Liver (tissue), 9 donors: ENCODE results near the gene UNC79. TPM values are rescaled to one million over a fixed set of nuclear protein-coding genes. Genes with fewer than 3 reads are reported as not detected.

Source experiments
- DNase-seq: peaks from one replicate; pipeline ENCODE4 v3.0.0-alpha.2; 2017; ENCODE audit warnings: low spot score
- H3K27ac ChIP-seq, 2 donors: one replicate each; pipeline ENCODE4 v1.7.0; 2013; ENCODE audit warnings: inconsistent platforms in 2 of 2, low read length in 2 of 2, control low read depth in 1 of 2, low read depth in 1 of 2, mild to moderate bottlenecking in 1 of 2
- H3K27me3 ChIP-seq, 4 donors: one replicate each; pipeline versions ENCODE4 v1.6.1 to v1.7.0; 2013; ENCODE audit warnings: low read length in 3 of 4, inconsistent platforms in 1 of 4, mild to moderate bottlenecking in 1 of 4, moderate library complexity in 1 of 4; ENCODE audit not compliant: control insufficient read depth in 4 of 4, insufficient read depth in 4 of 4
- H3K36me3 ChIP-seq, 4 donors: one replicate each; pipeline versions ENCODE4 v1.6.1 to v1.7.0; 2013; ENCODE audit warnings: low read length in 3 of 4, mild to moderate bottlenecking in 3 of 4, low read depth in 1 of 4, moderate library complexity in 1 of 4; ENCODE audit not compliant: control insufficient read depth in 4 of 4, insufficient read depth in 3 of 4
- H3K4me1 ChIP-seq, 4 donors: one replicate each; pipeline versions ENCODE4 v1.6.1 to v1.7.0; 2013; ENCODE audit warnings: low read length in 3 of 4, mild to moderate bottlenecking in 3 of 4, moderate library complexity in 1 of 4; ENCODE audit not compliant: control insufficient read depth in 4 of 4, insufficient read depth in 4 of 4
- H3K4me3 ChIP-seq, 3 donors: one replicate each; pipeline versions ENCODE4 v1.6.1 to v1.7.0; 2013; ENCODE audit warnings: low read length in 3 of 3, control low read depth in 1 of 3, low read depth in 1 of 3, mild to moderate bottlenecking in 1 of 3
- H3K9ac ChIP-seq, 2 donors: one replicate each; pipeline ENCODE4 v1.7.0; 2013; ENCODE audit warnings: low read length in 2 of 2, mild to moderate bottlenecking in 2 of 2, moderate library complexity in 2 of 2, control low read depth in 1 of 2, low read depth in 1 of 2
- H3K9me3 ChIP-seq, 4 donors: one replicate each; pipeline versions ENCODE4 v1.6.1 to v1.7.0; 2013; ENCODE audit warnings: low read length in 3 of 4; ENCODE audit not compliant: control insufficient read depth in 4 of 4
- EGR1 ChIP-seq, 2 donors: IDR thresholded peaks; 2 replicates each; pipeline ENCODE4 v1.6.1; 2016 to 2018; ENCODE audit warnings: antibody characterized with exemption in 2 of 2, low read depth in 2 of 2
- FOXA1 ChIP-seq: IDR thresholded peaks from 2 replicates; pipeline ENCODE4 v1.6.1; 2016; ENCODE audit warnings: antibody characterized with exemption
- FOXA2 ChIP-seq: IDR thresholded peaks from 2 replicates; pipeline ENCODE4 v1.6.1; 2016; ENCODE audit warnings: antibody characterized with exemption
- GABPA ChIP-seq, 2 donors: IDR thresholded peaks in 1 of 2; conservative IDR thresholded peaks in 1 of 2; 2 replicates each; pipeline ENCODE4 v1.6.1; 2016; ENCODE audit warnings: antibody characterized with exemption in 2 of 2, mild to moderate bottlenecking in 1 of 2, moderate library complexity in 1 of 2
- HNF4A ChIP-seq, 2 donors: conservative IDR thresholded peaks; 2 replicates each; pipeline ENCODE4 v1.6.1; 2016; ENCODE audit warnings: antibody characterized with exemption in 2 of 2, mild to moderate bottlenecking in 2 of 2
- HNF4G ChIP-seq: IDR thresholded peaks from 2 replicates; pipeline ENCODE4 v1.6.1; 2016; ENCODE audit warnings: antibody characterized with exemption
- JUND ChIP-seq, 2 donors: IDR thresholded peaks; 2 replicates each; pipeline ENCODE4 v1.6.1; 2016; ENCODE audit warnings: antibody characterized with exemption in 2 of 2
- NR2F2 ChIP-seq: IDR thresholded peaks from 2 replicates; pipeline ENCODE4 v1.6.1; 2016; ENCODE audit warnings: antibody characterized with exemption
- RAD21 ChIP-seq, 2 donors: IDR thresholded peaks; 2 replicates each; pipeline ENCODE4 v1.6.1; 2016; ENCODE audit warnings: antibody characterized with exemption in 2 of 2, mild to moderate bottlenecking in 2 of 2
- RXRA ChIP-seq, 2 donors: IDR thresholded peaks; 2 replicates each; pipeline ENCODE4 v1.6.1; 2017 to 2018; ENCODE audit warnings: antibody characterized with exemption in 2 of 2, mild to moderate bottlenecking in 1 of 2
- SP1 ChIP-seq: IDR thresholded peaks from 2 replicates; pipeline ENCODE4 v1.6.1; 2018; ENCODE audit warnings: antibody characterized with exemption, mild to moderate bottlenecking
- TAF1 ChIP-seq: conservative IDR thresholded peaks from 2 replicates; pipeline ENCODE4 v1.6.1; 2016; ENCODE audit warnings: antibody characterized with exemption, mild to moderate bottlenecking
- YY1 ChIP-seq: IDR thresholded peaks from 2 replicates; pipeline ENCODE4 v1.6.1; 2016; ENCODE audit warnings: antibody characterized with exemption, mild to moderate bottlenecking
- polyA plus RNA-seq, 2 donors: library from polyadenylated mRNA; stranded (reverse) in 1 of 2; unstranded in 1 of 2; fragments of 200-250 nt in 1 of 2; fragments of >200 nt in 1 of 2; fragmentation: Nextera tagmentation in 1 of 2; extraction: Ambion mirVana in 1 of 2; gene quantifications; one replicate each; pipeline versions ENCODE4 v1.2.1 to v1.2.3, GENCODE V29; 2013 to 2015
- total RNA-seq, 2 donors: library from RNA; depleted of rRNA; stranded (reverse); fragments of >200 nt; gene quantifications; one replicate each; pipeline ENCODE4 v1.2.3, GENCODE V29; 2014
- TF ChIP-seq, protein P1 (sequence below): IDR thresholded peaks from 2 replicates; pipeline ENCODE4 v1.6.1; 2016; ENCODE audit warnings: antibody characterized with exemption, mild to moderate bottlenecking
- TF ChIP-seq, protein P2 (sequence below): IDR thresholded peaks from 2 replicates; pipeline ENCODE4 v1.6.1; 2016; ENCODE audit warnings: antibody characterized with exemption
- TF ChIP-seq, protein P3 (sequence below): IDR thresholded peaks from 2 replicates; pipeline ENCODE4 v1.6.1; 2016; ENCODE audit warnings: antibody characterized with exemption
- TF ChIP-seq, protein P4 (sequence below): fragments of 150-350 bp; IDR thresholded peaks from 2 replicates; pipeline ENCODE4 v1.5.1; 2017; ENCODE audit warnings: improper control_type of control experiment, low read depth, low read length; ENCODE audit not compliant: missing input control
- TF ChIP-seq, protein P5 (sequence below): IDR thresholded peaks from 2 replicates; pipeline ENCODE4 v1.6.1; 2016; ENCODE audit warnings: antibody characterized with exemption
- donor health status: healthy.
- donor health status: healthy.
- donor health status: healthy.
- donor health status: healthy.
- donor health status: healthy.

Gene UNC79
- total and polyA plus RNA-seq, 4 donors, result 0.01 to 0.08 (median 0.05) TPM; not detected in 1

DNA sequence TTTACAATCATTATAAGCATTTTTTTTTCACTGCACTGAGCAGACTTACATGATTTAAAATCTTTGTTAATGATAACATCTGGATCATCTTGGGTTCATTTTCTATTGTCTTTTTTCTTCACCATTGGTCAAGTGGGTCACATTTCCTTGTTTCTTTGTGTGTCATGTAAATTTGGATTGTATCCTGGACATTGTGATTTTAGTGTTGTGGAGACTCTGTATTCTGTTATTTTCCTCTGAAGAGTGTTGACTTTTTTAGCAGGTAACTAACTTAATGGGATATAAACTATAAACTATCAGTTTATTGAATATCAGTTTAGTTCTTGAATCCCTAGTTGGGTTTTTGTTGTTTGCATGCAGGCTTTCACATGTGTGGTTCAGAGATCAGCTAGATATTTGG lies 4.0 kb upstream of the UNC79 start:
- Histone ChIP-seq H3K4me3 (no peak overlapping the region), H3K36me3 (no peaks in the 10 kb centered on the region), H3K4me1 (peaks cover 2 to 5% (median 2%) of the 10 kb centered on the region in 4 donors), H3K27me3 (peaks cover 3 to 14% (median 11%) of the 10 kb centered on the region in 4 donors), H3K9me3 (peaks cover 2 to 11% (median 7%) of the 10 kb centered on the region in 4 donors), H3K27ac (no peak overlapping the region), H3K9ac (no peak overlapping the region)
- TF ChIP-seq, protein P1, sequence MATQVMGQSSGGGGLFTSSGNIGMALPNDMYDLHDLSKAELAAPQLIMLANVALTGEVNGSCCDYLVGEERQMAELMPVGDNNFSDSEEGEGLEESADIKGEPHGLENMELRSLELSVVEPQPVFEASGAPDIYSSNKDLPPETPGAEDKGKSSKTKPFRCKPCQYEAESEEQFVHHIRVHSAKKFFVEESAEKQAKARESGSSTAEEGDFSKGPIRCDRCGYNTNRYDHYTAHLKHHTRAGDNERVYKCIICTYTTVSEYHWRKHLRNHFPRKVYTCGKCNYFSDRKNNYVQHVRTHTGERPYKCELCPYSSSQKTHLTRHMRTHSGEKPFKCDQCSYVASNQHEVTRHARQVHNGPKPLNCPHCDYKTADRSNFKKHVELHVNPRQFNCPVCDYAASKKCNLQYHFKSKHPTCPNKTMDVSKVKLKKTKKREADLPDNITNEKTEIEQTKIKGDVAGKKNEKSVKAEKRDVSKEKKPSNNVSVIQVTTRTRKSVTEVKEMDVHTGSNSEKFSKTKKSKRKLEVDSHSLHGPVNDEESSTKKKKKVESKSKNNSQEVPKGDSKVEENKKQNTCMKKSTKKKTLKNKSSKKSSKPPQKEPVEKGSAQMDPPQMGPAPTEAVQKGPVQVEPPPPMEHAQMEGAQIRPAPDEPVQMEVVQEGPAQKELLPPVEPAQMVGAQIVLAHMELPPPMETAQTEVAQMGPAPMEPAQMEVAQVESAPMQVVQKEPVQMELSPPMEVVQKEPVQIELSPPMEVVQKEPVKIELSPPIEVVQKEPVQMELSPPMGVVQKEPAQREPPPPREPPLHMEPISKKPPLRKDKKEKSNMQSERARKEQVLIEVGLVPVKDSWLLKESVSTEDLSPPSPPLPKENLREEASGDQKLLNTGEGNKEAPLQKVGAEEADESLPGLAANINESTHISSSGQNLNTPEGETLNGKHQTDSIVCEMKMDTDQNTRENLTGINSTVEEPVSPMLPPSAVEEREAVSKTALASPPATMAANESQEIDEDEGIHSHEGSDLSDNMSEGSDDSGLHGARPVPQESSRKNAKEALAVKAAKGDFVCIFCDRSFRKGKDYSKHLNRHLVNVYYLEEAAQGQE, result no peak
- TF ChIP-seq RAD21 (IDR thresholded peaks at IDR 0.05) (no peak), EGR1 (IDR thresholded peaks at IDR 0.05; ENCODE audit: low read depth in 2 of 2) (no peak), HNF4A (conservative IDR thresholded peaks at IDR 0.05) (no peak), YY1 (no peak), RXRA (IDR thresholded peaks at IDR 0.05) (no peak), HNF4G (no peak), GABPA (IDR thresholded peaks at IDR 0.05 in 1 of 2, conservative IDR thresholded peaks at IDR 0.05 in 1 of 2) (no peak), SP1 (no peak), NR2F2 (no peak), JUND (IDR thresholded peaks at IDR 0.05) (no peak), TAF1 (no peak), FOXA2 (no peak), FOXA1 (no peak)
- TF ChIP-seq, protein P2, sequence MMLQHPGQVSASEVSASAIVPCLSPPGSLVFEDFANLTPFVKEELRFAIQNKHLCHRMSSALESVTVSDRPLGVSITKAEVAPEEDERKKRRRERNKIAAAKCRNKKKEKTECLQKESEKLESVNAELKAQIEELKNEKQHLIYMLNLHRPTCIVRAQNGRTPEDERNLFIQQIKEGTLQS, result no peak
- TF ChIP-seq, protein P3, sequence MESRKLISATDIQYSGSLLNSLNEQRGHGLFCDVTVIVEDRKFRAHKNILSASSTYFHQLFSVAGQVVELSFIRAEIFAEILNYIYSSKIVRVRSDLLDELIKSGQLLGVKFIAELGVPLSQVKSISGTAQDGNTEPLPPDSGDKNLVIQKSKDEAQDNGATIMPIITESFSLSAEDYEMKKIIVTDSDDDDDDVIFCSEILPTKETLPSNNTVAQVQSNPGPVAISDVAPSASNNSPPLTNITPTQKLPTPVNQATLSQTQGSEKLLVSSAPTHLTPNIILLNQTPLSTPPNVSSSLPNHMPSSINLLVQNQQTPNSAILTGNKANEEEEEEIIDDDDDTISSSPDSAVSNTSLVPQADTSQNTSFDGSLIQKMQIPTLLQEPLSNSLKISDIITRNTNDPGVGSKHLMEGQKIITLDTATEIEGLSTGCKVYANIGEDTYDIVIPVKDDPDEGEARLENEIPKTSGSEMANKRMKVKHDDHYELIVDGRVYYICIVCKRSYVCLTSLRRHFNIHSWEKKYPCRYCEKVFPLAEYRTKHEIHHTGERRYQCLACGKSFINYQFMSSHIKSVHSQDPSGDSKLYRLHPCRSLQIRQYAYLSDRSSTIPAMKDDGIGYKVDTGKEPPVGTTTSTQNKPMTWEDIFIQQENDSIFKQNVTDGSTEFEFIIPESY, result no peak
- TF ChIP-seq, protein P4, sequence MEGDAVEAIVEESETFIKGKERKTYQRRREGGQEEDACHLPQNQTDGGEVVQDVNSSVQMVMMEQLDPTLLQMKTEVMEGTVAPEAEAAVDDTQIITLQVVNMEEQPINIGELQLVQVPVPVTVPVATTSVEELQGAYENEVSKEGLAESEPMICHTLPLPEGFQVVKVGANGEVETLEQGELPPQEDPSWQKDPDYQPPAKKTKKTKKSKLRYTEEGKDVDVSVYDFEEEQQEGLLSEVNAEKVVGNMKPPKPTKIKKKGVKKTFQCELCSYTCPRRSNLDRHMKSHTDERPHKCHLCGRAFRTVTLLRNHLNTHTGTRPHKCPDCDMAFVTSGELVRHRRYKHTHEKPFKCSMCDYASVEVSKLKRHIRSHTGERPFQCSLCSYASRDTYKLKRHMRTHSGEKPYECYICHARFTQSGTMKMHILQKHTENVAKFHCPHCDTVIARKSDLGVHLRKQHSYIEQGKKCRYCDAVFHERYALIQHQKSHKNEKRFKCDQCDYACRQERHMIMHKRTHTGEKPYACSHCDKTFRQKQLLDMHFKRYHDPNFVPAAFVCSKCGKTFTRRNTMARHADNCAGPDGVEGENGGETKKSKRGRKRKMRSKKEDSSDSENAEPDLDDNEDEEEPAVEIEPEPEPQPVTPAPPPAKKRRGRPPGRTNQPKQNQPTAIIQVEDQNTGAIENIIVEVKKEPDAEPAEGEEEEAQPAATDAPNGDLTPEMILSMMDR, result no peak
- TF ChIP-seq, protein P5, sequence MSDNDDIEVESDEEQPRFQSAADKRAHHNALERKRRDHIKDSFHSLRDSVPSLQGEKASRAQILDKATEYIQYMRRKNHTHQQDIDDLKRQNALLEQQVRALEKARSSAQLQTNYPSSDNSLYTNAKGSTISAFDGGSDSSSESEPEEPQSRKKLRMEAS, result no peak
- DNase-seq, result no peak
